Common myeloid progenitor, CD34-positive (primary cell): ENCODE results near the gene PPP1R12B.
"Not testable (repeated sequence)": the region's sequence is repeated elsewhere in the genome, so short reads cannot be mapped to it uniquely, and the experiment has no call there.

Experiments used
- CTCF ChIA-PET: fragments of 350-600 bp; sonication (Branson Sonifier 250); formaldehyde crosslinking; loops from one replicate; lab custom pipeline; 2021; ENCODE audit warnings: antibody characterized with exemption; lab: Charles Lee
- POLR2A ChIA-PET: fragments of 350-600 bp; sonication (Branson Sonifier 250); formaldehyde crosslinking; loops from one replicate; lab custom pipeline; 2021; ENCODE audit warnings: antibody characterized with exemption; lab: Charles Lee
- DNase-seq, 3 donors: peaks; one replicate each; pipeline versions ENCODE4 v3.0.0 to v3.0.0-alpha.2; 2013
- H3K27ac ChIP-seq, 2 experiments: 1 replicate in 1 of 2; 2 replicates in 1 of 2; pipeline ENCODE4 v1.7.0; 2013; ENCODE audit warnings: inconsistent platforms in 2 of 2, low read length in 2 of 2, mild to moderate bottlenecking in 2 of 2, low read depth in 1 of 2, moderate library complexity in 1 of 2; ENCODE audit not compliant: severe bottlenecking in 2 of 2, insufficient read depth in 1 of 2, poor library complexity in 1 of 2
- H3K27me3 ChIP-seq, 5 experiments: replicated peaks in 2 of 5; 1 replicate in 3 of 5; 2 replicates in 2 of 5; pipeline versions ENCODE4 v1.6.1 to v1.7.0; 2013; ENCODE audit warnings: low read length in 4 of 5, mild to moderate bottlenecking in 2 of 5, moderate library complexity in 2 of 5, inconsistent platforms in 1 of 5; ENCODE audit not compliant: insufficient read depth in 5 of 5, control insufficient read depth in 4 of 5
- H3K36me3 ChIP-seq, 4 experiments: 1 replicate in 2 of 4; 2 replicates in 2 of 4; pipeline versions ENCODE4 v1.6.1 to v1.7.0; 2013; ENCODE audit warnings: low read length in 3 of 4, control low read depth in 1 of 4, mild to moderate bottlenecking in 1 of 4; ENCODE audit not compliant: control insufficient read depth in 4 of 4, insufficient read depth in 4 of 4
- H3K4me1 ChIP-seq, 4 experiments: 1 replicate in 3 of 4; 2 replicates in 1 of 4; pipeline versions ENCODE4 v1.6.1 to v1.7.1; 2013; ENCODE audit warnings: low read length in 3 of 4, mild to moderate bottlenecking in 3 of 4, control low read depth in 1 of 4, inconsistent platforms in 1 of 4, moderate library complexity in 1 of 4; ENCODE audit not compliant: control insufficient read depth in 4 of 4, insufficient read depth in 4 of 4; ENCODE audit errors: control extremely low read depth in 1 of 4
- H3K4me3 ChIP-seq, 7 experiments: 1 replicate in 4 of 7; 2 replicates in 3 of 7; pipeline versions ENCODE4 v1.5.1 to v1.7.0; 2013; ENCODE audit warnings: mild to moderate bottlenecking in 7 of 7, low read length in 6 of 7, moderate library complexity in 6 of 7, inconsistent platforms in 2 of 7, low read depth in 2 of 7, control low read depth in 1 of 7; ENCODE audit not compliant: insufficient read depth in 4 of 7, control insufficient read depth in 1 of 7; ENCODE audit errors: extremely low read depth in 1 of 7
- H3K9me3 ChIP-seq, 5 experiments: 1 replicate in 4 of 5; 2 replicates in 1 of 5; pipeline versions ENCODE4 v1.6.1 to v1.7.1; 2013; ENCODE audit warnings: low read length in 4 of 5, mild to moderate bottlenecking in 2 of 5, inconsistent platforms in 1 of 5, low read depth in 1 of 5, moderate library complexity in 1 of 5; ENCODE audit not compliant: control insufficient read depth in 4 of 5, insufficient read depth in 2 of 5; ENCODE audit errors: control extremely low read depth in 1 of 5
- WGBS: methylation state at CpG from one replicate; pipeline ENCODE4 v1.1.5; 2013; ENCODE audit not compliant: insufficient coverage; 5-methylcytosine and 5-hydroxymethylcytosine counted together

PPP1R12B gene

DNA sequence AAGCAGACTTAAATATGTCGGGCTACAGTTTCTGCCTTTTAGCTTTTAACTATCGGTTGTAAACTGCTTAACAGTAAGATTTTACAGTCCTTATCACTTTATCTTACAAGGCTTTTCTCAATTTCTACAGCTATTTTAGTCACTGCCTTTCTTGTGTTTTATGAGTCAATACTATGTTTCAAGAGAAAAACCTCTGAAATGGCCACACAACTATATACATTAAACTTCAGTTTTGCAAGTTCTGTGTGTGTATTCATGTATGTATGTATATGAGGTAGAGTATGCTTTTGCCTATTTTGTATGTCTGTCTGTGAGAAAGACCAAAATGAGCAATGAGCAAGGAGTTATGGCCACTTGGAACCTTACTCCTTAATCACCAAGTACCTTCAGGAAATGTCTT, 191.9 kb downstream of the PPP1R12B start:
- H3K27me3 ChIP-seq: no peaks in the 10 kb centered on the region
- H3K9me3 ChIP-seq: no peaks in the 10 kb centered on the region
- no peak overlapping the region for H3K27ac ChIP-seq
- DNase-seq: no peak
- no peaks in the 10 kb centered on the region for H3K36me3 ChIP-seq
- POLR2A ChIA-PET: no interaction called here
- H3K4me3 ChIP-seq: no peak overlapping the region
- H3K4me1 ChIP-seq: peaks cover 0 to 2% (median 0%) of the 10 kb centered on the region in 4 experiments
- CTCF ChIA-PET: no interaction called here
- no CpG with 5 or more reads among the region's 2 CpGs for WGBS

DNA sequence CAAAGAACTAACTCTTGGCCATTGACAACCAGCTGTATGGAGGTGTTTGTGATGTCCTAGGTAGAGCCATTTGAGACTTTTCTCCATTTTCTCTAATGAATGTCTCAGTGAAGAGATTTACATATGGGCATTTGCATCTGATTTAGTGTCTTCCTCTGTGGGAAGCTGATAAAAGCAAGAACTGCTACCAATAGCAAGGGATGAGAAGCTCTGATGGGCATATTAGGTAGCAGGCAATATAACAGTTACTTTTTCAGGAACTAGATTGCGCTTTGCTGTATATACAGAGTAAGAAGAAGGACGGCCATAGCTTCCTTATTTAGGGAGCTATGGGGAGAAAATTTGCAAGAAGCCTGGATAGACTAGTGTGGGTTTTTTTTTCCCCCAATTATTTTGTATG, 192.4 kb downstream of the PPP1R12B start:
- H3K27ac ChIP-seq, H3K27me3 ChIP-seq, DNase-seq, POLR2A ChIA-PET, H3K9me3 ChIP-seq, H3K4me3 ChIP-seq, H3K4me1 ChIP-seq, CTCF ChIA-PET, H3K36me3 ChIP-seq: not testable (repeated sequence)
- 100% methylated on average over 1 of the region's 2 CpGs for WGBS

DNA sequence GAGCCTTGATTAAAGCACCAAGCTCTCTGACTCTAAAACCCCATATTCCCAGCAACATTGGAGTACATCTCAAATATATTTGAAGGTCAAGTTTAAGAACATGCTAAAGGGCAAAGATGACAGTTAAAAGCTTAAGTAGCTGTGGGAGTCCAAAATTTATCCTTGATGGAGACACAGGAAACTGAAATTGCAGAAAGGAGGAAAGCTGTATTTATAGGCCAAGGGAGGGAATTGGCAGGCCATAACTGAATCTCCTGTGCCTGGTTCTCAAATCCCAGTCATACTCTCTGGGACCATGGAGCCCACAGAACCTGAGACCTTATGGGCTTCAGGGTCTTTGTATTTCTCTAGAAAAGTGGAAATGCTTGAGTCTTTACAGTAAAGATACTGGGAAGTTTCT, 193.9 kb downstream of the PPP1R12B start:
- DNase-seq, POLR2A ChIA-PET, H3K4me3 ChIP-seq, H3K27me3 ChIP-seq, H3K36me3 ChIP-seq, H3K27ac ChIP-seq, H3K9me3 ChIP-seq, CTCF ChIA-PET, H3K4me1 ChIP-seq: not testable (repeated sequence)

DNA sequence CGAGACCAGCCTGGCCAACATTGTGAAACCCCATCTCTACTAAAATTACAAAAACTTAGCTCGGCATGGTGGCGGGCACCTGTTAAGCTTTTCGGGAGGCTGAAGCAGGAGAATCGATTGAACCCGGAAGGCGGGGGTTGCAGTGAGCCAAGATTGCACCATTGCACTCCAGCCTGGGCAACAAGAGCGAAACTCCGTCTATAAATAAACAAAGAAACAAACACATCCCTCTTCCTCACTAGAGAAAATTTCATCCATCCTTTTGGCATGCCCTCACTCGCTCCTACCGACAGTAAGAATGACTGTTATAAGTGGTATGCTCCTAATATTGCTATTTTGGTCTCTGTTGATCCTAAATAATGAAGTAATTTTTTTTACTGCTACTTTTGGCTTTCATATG, 195.0 kb downstream of the PPP1R12B start:
- H3K36me3 ChIP-seq, DNase-seq, H3K4me3 ChIP-seq, H3K9me3 ChIP-seq, CTCF ChIA-PET, H3K27me3 ChIP-seq, H3K27ac ChIP-seq, POLR2A ChIA-PET, H3K4me1 ChIP-seq: not testable (repeated sequence)
- WGBS: 96% methylated on average over 7 of the region's 11 CpGs

DNA sequence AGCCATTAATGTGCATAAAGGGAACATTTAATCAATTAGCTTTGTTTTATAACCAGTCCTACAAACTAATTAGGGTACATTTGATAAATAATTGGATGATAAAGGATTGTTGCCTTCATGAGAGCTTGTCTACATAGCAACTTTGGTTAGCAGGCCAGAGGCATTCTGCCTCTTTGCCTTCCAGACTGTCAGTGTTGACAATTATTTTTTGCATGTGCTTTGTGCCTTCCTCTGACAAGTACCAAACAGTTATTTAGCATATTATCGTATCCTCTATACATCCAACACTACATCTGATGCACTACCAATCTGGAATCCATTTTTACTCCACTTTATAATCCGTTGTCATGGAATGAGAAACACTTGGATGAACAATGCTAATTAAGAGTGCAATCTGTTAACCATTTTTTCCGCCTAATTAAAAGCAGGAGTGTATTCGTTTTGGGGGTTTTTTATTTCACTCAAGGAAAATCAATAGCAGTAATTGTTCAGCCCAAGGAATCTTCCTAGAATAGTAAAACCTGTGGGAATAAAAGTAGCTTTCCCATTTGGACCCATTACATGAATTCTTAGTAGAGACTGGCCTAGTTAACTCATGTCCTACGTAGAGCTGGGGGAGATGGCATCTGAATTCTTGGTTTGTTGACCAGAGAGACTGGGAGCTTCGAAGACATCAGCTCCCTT, 196.4 kb downstream of the PPP1R12B start:
- H3K36me3 ChIP-seq, POLR2A ChIA-PET, CTCF ChIA-PET, H3K27ac ChIP-seq, H3K9me3 ChIP-seq, H3K4me1 ChIP-seq, H3K4me3 ChIP-seq, DNase-seq, H3K27me3 ChIP-seq: not testable (repeated sequence)
- WGBS: 84% methylated on average over 2 of the region's 6 CpGs

DNA sequence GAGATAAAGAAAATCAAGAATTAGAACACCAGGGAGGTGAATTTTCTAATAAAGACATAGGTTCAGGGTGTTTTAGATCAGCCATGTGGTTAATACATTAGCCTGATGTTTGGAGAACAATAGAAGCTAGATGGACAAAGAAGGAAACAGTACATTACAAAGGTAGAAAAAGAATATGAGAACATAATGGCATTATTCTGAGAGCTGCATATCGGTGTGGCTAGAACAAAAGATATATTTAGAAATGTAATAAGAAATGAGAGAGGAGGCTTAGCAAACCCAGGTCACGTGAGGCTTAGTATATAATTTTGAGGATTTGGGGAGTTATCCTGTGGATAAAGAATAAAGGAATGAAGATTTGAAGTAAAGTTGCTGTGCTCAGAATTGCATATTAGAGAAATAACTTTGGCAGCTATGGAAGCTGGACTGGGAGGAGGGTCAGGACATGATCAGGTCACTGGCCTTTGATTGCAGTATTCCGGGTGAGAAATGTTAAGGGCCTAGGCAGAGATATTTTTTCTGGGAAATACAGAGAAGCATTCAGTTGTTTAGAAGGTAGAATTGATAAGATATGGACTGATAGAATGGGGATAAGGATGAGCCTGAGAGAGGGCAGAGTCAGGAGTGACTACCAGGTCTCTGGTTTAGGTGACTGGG, 197.3 kb downstream of the PPP1R12B start:
- DNase-seq, H3K27ac ChIP-seq, H3K36me3 ChIP-seq, POLR2A ChIA-PET, H3K27me3 ChIP-seq, H3K4me3 ChIP-seq, H3K9me3 ChIP-seq, H3K4me1 ChIP-seq: not testable (repeated sequence)
- 100% methylated on average over 3 of the region's 3 CpGs for WGBS
- CTCF ChIA-PET: interaction anchor here (0.7 kb wide), 1 partner anchor 28 kb away, joined by 3 read pairs; no protein-coding TSS in a partner anchor

DNA sequence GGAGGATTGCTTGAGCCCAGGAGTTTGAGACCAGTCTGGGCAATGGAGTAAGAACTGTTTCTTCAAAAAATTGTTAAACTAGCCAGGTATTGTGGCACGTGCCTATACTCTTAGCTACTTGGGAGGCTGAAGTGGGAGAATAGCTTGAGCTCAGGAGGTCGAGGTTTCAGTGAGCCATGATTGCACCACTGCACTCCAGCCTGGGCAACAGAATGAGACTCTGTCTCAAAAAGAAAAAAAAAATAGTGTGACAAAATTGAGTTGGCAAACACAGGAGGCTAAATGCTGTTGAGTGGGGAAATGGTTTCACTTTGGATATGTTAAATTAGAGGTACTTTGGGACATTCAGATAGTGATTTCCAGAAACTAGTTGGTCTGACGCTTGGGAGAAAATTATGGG, 197.9 kb downstream of the PPP1R12B start:
- H3K4me3 ChIP-seq, H3K36me3 ChIP-seq, H3K9me3 ChIP-seq, H3K27ac ChIP-seq, H3K4me1 ChIP-seq, H3K27me3 ChIP-seq, POLR2A ChIA-PET, DNase-seq: not testable (repeated sequence)
- CTCF ChIA-PET: interaction anchor here (0.7 kb wide), 2 partner anchors 28 to 33 kb away, joined by 3 read pairs; no protein-coding TSS in a partner anchor
- WGBS: 94% methylated on average over 3 of the region's 3 CpGs
